Mucosa of descending colon (tissue), 3 donors: ENCODE results near the gene NPB. TPM values are rescaled to one million over a fixed set of nuclear protein-coding genes. Genes with fewer than 3 reads are reported as not detected.

Experiments
- ATAC-seq: fragments of 200-7000 bp; cut with Tn5 transposase; one replicate; pipeline ENCODE4 v1.9.1; 2020; ENCODE audit warnings: mild to moderate bottlenecking, moderate library complexity
- DNase-seq, 3 donors: peaks; one replicate each; pipeline ENCODE4 v3.0.0-alpha.2; 2020
- H3K36me3 ChIP-seq: fragments of 200-600 bp; one replicate; pipeline ENCODE4 v1.8.0; 2021; ENCODE audit warnings: low read depth, mild to moderate bottlenecking
- H3K4me1 ChIP-seq: fragments of 200-600 bp; one replicate; pipeline ENCODE4 v1.8.0; 2021; ENCODE audit warnings: low read depth, mild to moderate bottlenecking
- H3K4me3 ChIP-seq: fragments of 200-600 bp; one replicate; pipeline ENCODE4 v1.8.0; 2021; ENCODE audit warnings: mild to moderate bottlenecking
- H3K9me3 ChIP-seq: fragments of 200-600 bp; one replicate; pipeline ENCODE4 v1.8.0; 2021; ENCODE audit warnings: mild to moderate bottlenecking
- CTCF ChIP-seq: fragments of 200-600 bp; IDR thresholded peaks from one replicate; pipeline ENCODE4 v1.8.0; 2022; ENCODE audit warnings: antibody characterized with exemption, mild to moderate bottlenecking
- intact Hi-C, 2 donors: fragments of 100-400 bp; cut with DNase I in 1 of 2; cut with micrococcal nuclease in 1 of 2; formaldehyde crosslinking; loops; one replicate each; pipeline versions ENCODE4 v1.11.0 to v1.11.1; 2022; cut with DNase I, micrococcal nuclease
- total RNA-seq, 3 donors: library from RNA; stranded (reverse); fragmentation: NEBNext Ultra II Directional in 2 of 3; extraction: Animal tissue kit (Norgen Biotek cat#: 25700) in 2 of 3; gene quantifications; one replicate each; pipeline versions ENCODE4 v1.2.1 to v1.2.4, GENCODE V29; 2021 to 2023
- donor health status: DM: no; HTN: no; CAD: no; lungs with moderate emphysema.
- donor health status: DM: no; HTN: no; CAD: no.
- donor health status: DM: no; HTN: yes; CAD: no.

NPB gene
- total RNA-seq, 3 donors from 2014 or later = 0.12 to 0.51 (median 0.26) TPM

- intact Hi-C loops = no loop called here
- no peak for TF ChIP-seq CTCF
- ATAC-seq = no peak
- peaks cover 51% of the 10 kb centered on the region for H3K4me1 ChIP-seq
- no peak for DNase-seq
- H3K4me3 ChIP-seq = no peak overlapping the region
- H3K36me3 ChIP-seq = no peaks in the 10 kb centered on the region
- no peaks in the 10 kb centered on the region for H3K9me3 ChIP-seq
Measured at GRCh38 chr17:81924557-81925532, 22.8 kb downstream of the NPB start.

GRCh38 chr17:81925860-81926450 is 23.9 kb downstream of the NPB start:
- intact Hi-C loops = no loop called here
- H3K9me3 ChIP-seq = no peaks in the 10 kb centered on the region
- H3K4me3 ChIP-seq = no peak overlapping the region
- peaks cover 55% of the 10 kb centered on the region for H3K4me1 ChIP-seq
- no peak for DNase-seq
- no peak for TF ChIP-seq CTCF
- H3K36me3 ChIP-seq = no peaks in the 10 kb centered on the region
- peak; percentile 0 for ATAC-seq

GRCh38 chr17:81926451-81927151 is 24.6 kb downstream of the NPB start:
- ATAC-seq = peak; percentile 78
- H3K4me3 ChIP-seq = peak overlapping the region; percentile 84
- H3K36me3 ChIP-seq = no peaks in the 10 kb centered on the region
- DNase-seq = peak; percentile 86 to 91 (median 89)
- TF ChIP-seq CTCF = no peak
- no peaks in the 10 kb centered on the region for H3K9me3 ChIP-seq
- H3K4me1 ChIP-seq = peaks cover 53% of the 10 kb centered on the region
- intact Hi-C loops = no loop called here

GRCh38 chr17:81927152-81927652 is 25.2 kb downstream of the NPB start:
- TF ChIP-seq CTCF = no peak
- peaks cover 53% of the 10 kb centered on the region for H3K4me1 ChIP-seq
- peak overlapping the region; percentile 84 for H3K4me3 ChIP-seq
- intact Hi-C loops = no loop called here
- DNase-seq = no peak
- H3K9me3 ChIP-seq = no peaks in the 10 kb centered on the region
- H3K36me3 ChIP-seq = no peaks in the 10 kb centered on the region
- ATAC-seq = no peak
